Testis (tissue), 3 donors: ENCODE data around the gene KLHDC4. TPM values are rescaled to one million over a fixed set of nuclear protein-coding genes. Genes with fewer than 3 reads are reported as not detected.
"Not testable (repeated sequence)": the region's sequence is repeated elsewhere in the genome, so short reads cannot be mapped to it uniquely, and the experiment has no call there.

Experiments
- DNase-seq: peaks from one replicate; pipeline ENCODE4 v3.0.0-alpha.2; 2019
- H3K27ac ChIP-seq, 2 donors: fragments of 200-600 bp; sonication (generic); one replicate each; pipeline ENCODE4 v1.5.1; 2019
- H3K27me3 ChIP-seq: fragments of 200-600 bp; sonication (generic); one replicate; pipeline ENCODE4 v1.5.1; 2019
- H3K36me3 ChIP-seq: fragments of 200-600 bp; sonication (generic); one replicate; pipeline ENCODE4 v1.5.1; 2017; ENCODE audit warnings: low read depth; ENCODE audit errors: missing control alignments
- H3K4me1 ChIP-seq: fragments of 200-600 bp; sonication (generic); one replicate; pipeline ENCODE4 v1.5.1; 2019
- H3K4me3 ChIP-seq, 2 donors: fragments of 200-600 bp; sonication (generic); one replicate each; pipeline ENCODE4 v1.5.1; 2017 to 2019
- H3K9me3 ChIP-seq: fragments of 200-600 bp; sonication (generic); one replicate; pipeline ENCODE4 v1.5.1; 2017
- POLR2A ChIP-seq: fragments of 450-650 bp; IDR thresholded peaks from one replicate; pipeline ENCODE4 v1.6.1; 2017; ENCODE audit warnings: antibody characterized with exemption, mild to moderate bottlenecking, moderate library complexity
- whole genome bisulfite sequencing, 2 donors: methylation state at CpG; one replicate each; pipeline ENCODE4 v1.1.5; 2018; 5-methylcytosine and 5-hydroxymethylcytosine counted together
- intact Hi-C: fragments of 100-400 bp; cut with DNase I; formaldehyde crosslinking; loops from one replicate; pipeline ENCODE4 v1.15.1; 2023; ENCODE audit warnings: low total_unique reads
- polyA plus RNA-seq: library from polyadenylated mRNA; stranded (reverse); fragments of 350-450 nt; fragmentation: Illumina TruSeq; extraction: RNeasy Lipid Tissue Mini Kit (QIAGEN cat#74804); gene quantifications from one replicate; pipeline ENCODE4 v1.2.3, GENCODE V29; 2014; ENCODE audit warnings: low read depth, low replicate concordance; ENCODE audit not compliant: insufficient read depth
- total RNA-seq, 2 donors: library from RNA; depleted of rRNA; stranded (reverse); fragments of >200 nt; gene quantifications; one replicate each; pipeline ENCODE4 v1.2.3, GENCODE V29; 2016
- TF ChIP-seq, protein P1 (sequence below), 3 experiments: fragments of 450-650 bp in 2 of 3; fragments of 200-600 bp in 1 of 3; sonication (generic) in 1 of 3; IDR thresholded peaks; one replicate each; pipeline ENCODE4 v1.5.1; 2016 to 2019; ENCODE audit warnings: antibody characterized with exemption in 3 of 3, mild to moderate bottlenecking in 2 of 3, moderate library complexity in 1 of 3

Gene KLHDC4
- total and polyA plus RNA-seq, 3 donors from 2014 or later, result 60.6 to 130 (median 79.2) TPM

DNA sequence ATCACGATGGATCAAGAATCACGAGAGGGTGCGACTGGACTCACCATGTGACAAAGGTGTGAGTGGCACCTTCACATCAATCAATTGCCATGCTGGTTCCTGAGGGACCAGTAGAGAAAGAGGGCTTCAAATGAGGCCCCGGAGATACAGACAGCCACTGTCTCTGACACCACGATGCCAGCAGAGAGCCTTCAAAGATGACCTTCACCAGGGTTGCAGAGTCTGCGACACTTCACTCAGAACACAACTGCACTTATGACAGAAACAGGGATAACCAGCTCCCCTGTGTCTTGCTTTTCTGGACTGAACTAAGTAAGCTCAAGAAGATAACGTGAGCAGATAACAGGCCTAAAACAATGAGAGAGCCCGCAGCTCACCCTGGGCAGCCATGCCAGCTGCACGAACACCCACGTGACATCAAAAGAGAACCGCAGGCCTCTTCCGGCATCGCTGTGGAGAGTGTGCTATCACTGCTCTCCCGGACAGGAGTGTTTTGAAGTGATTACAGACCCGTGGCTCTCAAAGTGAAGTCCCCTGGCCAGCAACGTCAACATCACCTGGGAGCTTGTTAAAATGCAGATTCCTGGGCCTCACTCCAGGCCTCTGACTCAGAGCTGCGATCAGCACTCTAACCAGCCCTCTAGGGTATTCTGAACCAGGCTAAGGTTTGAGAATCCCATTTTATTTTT is 36.4 kb downstream of the KLHDC4 start:
- Histone ChIP-seq H3K4me3 (no peak overlapping the region), H3K36me3 (no peaks in the 10 kb centered on the region), H3K27me3 (no peaks in the 10 kb centered on the region), H3K4me1 (no peaks in the 10 kb centered on the region), H3K9me3 (no peaks in the 10 kb centered on the region), H3K27ac (no peak overlapping the region)
- WGBS, 2 donors, result 89 to 97% methylated on average over 17 of the region's 17 CpGs
- no peak for TF ChIP-seq POLR2A
- TF ChIP-seq, protein P1, sequence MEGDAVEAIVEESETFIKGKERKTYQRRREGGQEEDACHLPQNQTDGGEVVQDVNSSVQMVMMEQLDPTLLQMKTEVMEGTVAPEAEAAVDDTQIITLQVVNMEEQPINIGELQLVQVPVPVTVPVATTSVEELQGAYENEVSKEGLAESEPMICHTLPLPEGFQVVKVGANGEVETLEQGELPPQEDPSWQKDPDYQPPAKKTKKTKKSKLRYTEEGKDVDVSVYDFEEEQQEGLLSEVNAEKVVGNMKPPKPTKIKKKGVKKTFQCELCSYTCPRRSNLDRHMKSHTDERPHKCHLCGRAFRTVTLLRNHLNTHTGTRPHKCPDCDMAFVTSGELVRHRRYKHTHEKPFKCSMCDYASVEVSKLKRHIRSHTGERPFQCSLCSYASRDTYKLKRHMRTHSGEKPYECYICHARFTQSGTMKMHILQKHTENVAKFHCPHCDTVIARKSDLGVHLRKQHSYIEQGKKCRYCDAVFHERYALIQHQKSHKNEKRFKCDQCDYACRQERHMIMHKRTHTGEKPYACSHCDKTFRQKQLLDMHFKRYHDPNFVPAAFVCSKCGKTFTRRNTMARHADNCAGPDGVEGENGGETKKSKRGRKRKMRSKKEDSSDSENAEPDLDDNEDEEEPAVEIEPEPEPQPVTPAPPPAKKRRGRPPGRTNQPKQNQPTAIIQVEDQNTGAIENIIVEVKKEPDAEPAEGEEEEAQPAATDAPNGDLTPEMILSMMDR (IDR thresholded peaks at IDR 0.05), result no peak
- no peak for DNase-seq
- intact Hi-C loops, result no loop called here

DNA sequence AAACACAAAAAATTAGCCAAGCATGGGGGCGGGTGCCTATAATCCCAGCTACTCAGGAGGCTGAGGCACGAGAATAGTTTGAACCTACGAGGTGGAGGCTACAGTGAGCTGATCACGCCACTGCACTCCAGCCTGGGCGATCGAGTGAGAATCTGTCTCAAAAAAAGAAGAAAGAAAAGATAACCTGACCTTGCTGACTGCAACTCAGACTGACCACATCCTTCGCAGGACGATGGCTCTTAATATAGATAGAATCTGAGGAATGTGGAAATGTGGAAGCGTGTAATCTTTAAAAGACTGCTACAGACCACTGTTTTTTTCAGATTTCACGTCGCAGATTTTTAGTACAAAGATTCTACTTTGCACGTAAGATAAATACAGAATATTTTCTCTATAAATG is 37.8 kb downstream of the KLHDC4 start:
- no peak for DNase-seq
- WGBS, 2 donors, result 88 to 89% methylated on average over 12 of the region's 12 CpGs

DNA sequence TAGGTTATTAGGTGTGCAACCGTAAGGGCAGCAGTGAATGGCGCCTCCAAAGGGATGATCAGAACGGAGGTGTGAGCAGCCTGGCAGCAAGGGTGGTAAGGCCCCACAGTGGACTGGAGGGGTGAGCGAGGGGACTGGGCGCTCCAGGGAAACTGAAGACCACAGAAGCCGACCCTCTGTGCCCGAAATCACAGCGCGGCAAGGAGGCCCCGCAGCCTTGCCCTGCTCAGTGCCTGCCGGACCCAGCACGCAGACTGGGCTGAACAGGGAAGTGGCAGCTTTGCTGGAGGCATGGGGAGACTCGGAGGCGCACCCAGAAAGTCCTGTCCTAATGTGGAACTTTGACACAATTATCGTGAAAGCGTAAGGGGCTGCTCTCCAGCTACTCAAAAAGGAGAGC is 38.4 kb downstream of the KLHDC4 start:
- WGBS, 2 donors, result 85 to 96% methylated on average over 13 to 16 of the region's 16 CpGs
- no peaks in the 10 kb centered on the region for H3K9me3 ChIP-seq
- intact Hi-C loops, result no loop called here
- no peak overlapping the region for H3K4me3 ChIP-seq
- DNase-seq, result no peak
- H3K4me1 ChIP-seq, result peaks cover 10% of the 10 kb centered on the region
- no peak overlapping the region for H3K27ac ChIP-seq
- H3K36me3 ChIP-seq, result no peaks in the 10 kb centered on the region
- TF ChIP-seq, protein P1 (IDR thresholded peaks at IDR 0.05), result no peak
- no peak for TF ChIP-seq POLR2A
- no peaks in the 10 kb centered on the region for H3K27me3 ChIP-seq

More for the DNA sequence above, 37.8 kb downstream of the KLHDC4 start:
- Histone ChIP-seq H3K36me3 (no peaks in the 10 kb centered on the region), H3K4me3 (no peak overlapping the region), H3K4me1 (peaks cover 4% of the 10 kb centered on the region), H3K27me3 (no peaks in the 10 kb centered on the region), H3K27ac (no peak overlapping the region), H3K9me3 (no peaks in the 10 kb centered on the region)
- intact Hi-C loops, result no loop called here
- TF ChIP-seq POLR2A, result no peak
- TF ChIP-seq, protein P1 (IDR thresholded peaks at IDR 0.05), result no peak

DNA sequence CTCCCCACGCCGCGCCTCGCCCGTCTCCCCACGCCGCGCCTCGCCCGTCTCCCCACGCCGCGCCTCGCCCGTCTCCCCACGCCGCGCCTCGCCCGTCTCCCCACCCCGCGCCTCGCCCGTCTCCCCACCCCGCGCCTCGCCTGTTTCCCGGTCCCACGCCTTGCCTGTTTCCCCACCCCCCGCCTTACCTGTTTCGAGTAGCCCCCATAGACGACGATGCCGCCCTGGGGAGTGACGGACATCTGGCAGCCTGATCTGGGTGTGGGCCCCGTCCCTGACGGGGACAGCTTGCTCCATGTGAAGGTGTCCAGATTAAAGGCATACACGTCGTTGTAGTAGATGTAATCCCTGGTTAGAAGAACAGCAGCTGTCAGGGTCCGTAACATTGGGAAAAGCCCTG is 39.2 kb downstream of the KLHDC4 start:
- 70 to 72% methylated on average over 12 to 18 of the region's 40 CpGs for WGBS, 2 donors
- H3K36me3 ChIP-seq, intact Hi-C loops: not testable (repeated sequence)

DNA sequence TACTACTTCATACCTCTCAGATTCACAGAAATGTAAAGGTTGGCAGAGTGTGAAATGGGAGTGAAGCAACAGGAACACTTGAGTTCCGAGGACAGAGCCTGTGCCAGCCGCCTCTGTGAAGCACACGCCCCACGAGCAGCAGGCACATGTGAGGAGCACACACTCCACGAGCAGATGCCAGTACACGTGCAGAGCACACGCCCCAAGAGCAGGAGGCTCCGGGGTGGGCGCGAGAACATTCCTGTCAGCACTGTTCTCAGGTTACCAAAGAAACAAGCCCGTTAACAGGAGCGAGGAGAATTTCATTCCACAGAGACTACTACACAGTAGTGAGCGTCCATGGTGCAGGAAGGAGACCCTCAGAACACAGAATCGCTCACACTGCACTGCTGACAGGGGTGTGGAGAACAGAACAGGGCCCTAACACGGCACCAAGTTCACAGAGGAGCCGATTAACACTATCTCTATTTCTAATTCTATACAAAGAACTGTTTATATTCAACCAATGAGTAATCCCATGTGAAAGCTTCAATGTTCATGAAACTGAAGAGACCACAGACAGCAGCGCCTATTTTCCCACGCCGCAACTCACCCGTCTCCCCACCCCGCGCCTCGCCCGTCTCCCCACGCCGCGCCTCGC is 40.1 kb downstream of the KLHDC4 start:
- H3K27me3 ChIP-seq, result no peaks in the 10 kb centered on the region
- no peaks in the 10 kb centered on the region for H3K9me3 ChIP-seq
- intact Hi-C loops, result no loop called here
- no peak for TF ChIP-seq POLR2A
- TF ChIP-seq, protein P1 (IDR thresholded peaks at IDR 0.05), result no peak
- no peak for DNase-seq
- H3K27ac ChIP-seq, result no peak overlapping the region
- H3K4me3 ChIP-seq, result no peak overlapping the region
- WGBS, 2 donors, result 65 to 78% methylated on average over 27 to 28 of the region's 28 CpGs
- peaks cover 16% of the 10 kb centered on the region for H3K4me1 ChIP-seq
- H3K36me3 ChIP-seq, result no peaks in the 10 kb centered on the region

More for the DNA sequence above, 39.2 kb downstream of the KLHDC4 start:
- H3K27me3 ChIP-seq, H3K9me3 ChIP-seq, H3K4me3 ChIP-seq, DNase-seq, H3K27ac ChIP-seq: not testable (repeated sequence)
- H3K4me1 ChIP-seq, result peaks cover 16% of the 10 kb centered on the region
